Measurements from ENCODE around the gene KCNJ10. TPM values are rescaled to one million over a fixed set of nuclear protein-coding genes. Genes with fewer than 3 reads are reported as not detected.
A peak's percentile ranks its signal among the peaks of the same experiment; 100 is the strongest.

Gene KCNJ10
- polyA plus RNA-seq (2013, experiment 1 of 4): not detected
- polyA plus RNA-seq (2013, experiment 2 of 4): 0.09 TPM
- polyA plus RNA-seq (2013, experiment 3 of 4): 0.16 TPM
- polyA plus RNA-seq (2013, experiment 4 of 4): 0.08 TPM

- Histone ChIP-seq H3K27me3 (ENCODE audit: control insufficient read depth, insufficient read depth, low read length, poor library complexity, severe bottlenecking) (peaks cover 53% of the 10 kb centered on the region), H3K36me3 (ENCODE audit: control insufficient read depth, insufficient read depth, low read length) (no peaks in the 10 kb centered on the region)
- 15 to 16% methylated on average over 32 of the region's 32 CpGs for WGBS, 2 experiments
Measured at GRCh38 chr1:160069460-160070231, at the start of gene KCNJ10. Gene KCNJ10, minus strand, starts transcription at chr1:160070160. Its CDS starts 27,628 bp downstream, at chr1:160042532.

GRCh38 chr1:160118928-160119327 is 49.0 kb upstream of the KCNJ10 start:
- Histone ChIP-seq H3K27me3 (ENCODE audit: control insufficient read depth, insufficient read depth, low read length, poor library complexity, severe bottlenecking) (no peaks in the 10 kb centered on the region), H3K4me3 (ENCODE audit: insufficient read depth, low read depth, low read length) (no peak overlapping the region), H3K27ac (ENCODE audit: insufficient read depth, low read depth, low read length, poor library complexity, severe bottlenecking) (no peak overlapping the region), H3K4me1 (ENCODE audit: control insufficient read depth, insufficient read depth, low read length) (peaks cover 38% of the 10 kb centered on the region), H3K36me3 (ENCODE audit: control insufficient read depth, insufficient read depth, low read length) (peaks cover 21% of the 10 kb centered on the region), H3K9me3 (ENCODE audit: control insufficient read depth, low read length) (no peaks in the 10 kb centered on the region)
- WGBS, 2 experiments: 89 to 96% methylated on average over 3 of the region's 3 CpGs

More at GRCh38 chr1:160069460-160070231, at the start of gene KCNJ10:
- Histone ChIP-seq H3K4me1 (ENCODE audit: control insufficient read depth, insufficient read depth, low read length) (peaks cover 14% of the 10 kb centered on the region), H3K9me3 (ENCODE audit: control insufficient read depth, low read length) (no peaks in the 10 kb centered on the region), H3K4me3 (ENCODE audit: insufficient read depth, low read depth, low read length) (peak within 1 kb of the TSS; percentile 32), H3K27ac (ENCODE audit: insufficient read depth, low read depth, low read length, poor library complexity, severe bottlenecking) (no peak within 1 kb of the TSS)

- H3K27ac ChIP-seq (ENCODE audit: insufficient read depth, low read depth, low read length, poor library complexity, severe bottlenecking): peak overlapping the region; percentile 36
- H3K9me3 ChIP-seq (ENCODE audit: control insufficient read depth, low read length): no peaks in the 10 kb centered on the region
- no peaks in the 10 kb centered on the region for H3K27me3 ChIP-seq (ENCODE audit: control insufficient read depth, insufficient read depth, low read length, poor library complexity, severe bottlenecking)
- 16 to 22% methylated on average over 7 to 8 of the region's 8 CpGs for WGBS, 2 experiments
- H3K4me3 ChIP-seq (ENCODE audit: insufficient read depth, low read depth, low read length): peak overlapping the region; percentile 57
- H3K4me1 ChIP-seq (ENCODE audit: control insufficient read depth, insufficient read depth, low read length): peaks cover 49% of the 10 kb centered on the region
- H3K36me3 ChIP-seq (ENCODE audit: control insufficient read depth, insufficient read depth, low read length): peaks cover 19% of the 10 kb centered on the region
Measured at GRCh38 chr1:160117709-160118183, 47.8 kb upstream of the KCNJ10 start.

GRCh38 chr1:160117300-160117699 is 47.3 kb upstream of the KCNJ10 start:
- 19 to 20% methylated on average over 1 of the region's 1 CpG for WGBS, 2 experiments

GRCh38 chr1:160116283-160117147 is 46.6 kb upstream of the KCNJ10 start:
- Histone ChIP-seq H3K9me3 (ENCODE audit: control insufficient read depth, low read length) (no peaks in the 10 kb centered on the region), H3K27ac (ENCODE audit: insufficient read depth, low read depth, low read length, poor library complexity, severe bottlenecking) (no peak overlapping the region), H3K4me1 (ENCODE audit: control insufficient read depth, insufficient read depth, low read length) (peaks cover 58% of the 10 kb centered on the region), H3K4me3 (ENCODE audit: insufficient read depth, low read depth, low read length) (peak overlapping the region; percentile 57), H3K36me3 (ENCODE audit: control insufficient read depth, insufficient read depth, low read length) (peaks cover 10% of the 10 kb centered on the region), H3K27me3 (ENCODE audit: control insufficient read depth, insufficient read depth, low read length, poor library complexity, severe bottlenecking) (no peaks in the 10 kb centered on the region)
- 39 to 43% methylated on average over 12 of the region's 12 CpGs for WGBS, 2 experiments

More at GRCh38 chr1:160117300-160117699, 47.3 kb upstream of the KCNJ10 start:
- peaks cover 54% of the 10 kb centered on the region for H3K4me1 ChIP-seq (ENCODE audit: control insufficient read depth, insufficient read depth, low read length)
- peak overlapping the region; percentile 36 for H3K27ac ChIP-seq (ENCODE audit: insufficient read depth, low read depth, low read length, poor library complexity, severe bottlenecking)
- peaks cover 16% of the 10 kb centered on the region for H3K36me3 ChIP-seq (ENCODE audit: control insufficient read depth, insufficient read depth, low read length)
- no peaks in the 10 kb centered on the region for H3K27me3 ChIP-seq (ENCODE audit: control insufficient read depth, insufficient read depth, low read length, poor library complexity, severe bottlenecking)
- no peaks in the 10 kb centered on the region for H3K9me3 ChIP-seq (ENCODE audit: control insufficient read depth, low read length)
- peak overlapping the region; percentile 57 for H3K4me3 ChIP-seq (ENCODE audit: insufficient read depth, low read depth, low read length)

GRCh38 chr1:160115545-160116282 is 45.8 kb upstream of the KCNJ10 start, which contains the start of gene ATP1A2:
Gene ATP1A2, plus strand, starts transcription at chr1:160115759. Its CDS starts 103 bp downstream, at chr1:160115862.
- Histone ChIP-seq H3K27me3 (ENCODE audit: control insufficient read depth, insufficient read depth, low read length, poor library complexity, severe bottlenecking) (no peaks in the 10 kb centered on the region), H3K9me3 (ENCODE audit: control insufficient read depth, low read length) (no peaks in the 10 kb centered on the region), H3K27ac (ENCODE audit: insufficient read depth, low read depth, low read length, poor library complexity, severe bottlenecking) (no peak within 1 kb of the TSS), H3K36me3 (ENCODE audit: control insufficient read depth, insufficient read depth, low read length) (peaks cover 3% of the 10 kb centered on the region), H3K4me3 (ENCODE audit: insufficient read depth, low read depth, low read length) (peak within 1 kb of the TSS; percentile 57), H3K4me1 (ENCODE audit: control insufficient read depth, insufficient read depth, low read length) (peaks cover 62% of the 10 kb centered on the region)
- WGBS, 2 experiments: 9 to 12% methylated on average over 16 of the region's 16 CpGs

GRCh38 chr1:160114085-160114484 is 44.1 kb upstream of the KCNJ10 start:
- H3K27ac ChIP-seq (ENCODE audit: insufficient read depth, low read depth, low read length, poor library complexity, severe bottlenecking): peak overlapping the region; percentile 67

GRCh38 chr1:160113407-160113806 is 43.4 kb upstream of the KCNJ10 start:
- peaks cover 71% of the 10 kb centered on the region for H3K4me1 ChIP-seq (ENCODE audit: control insufficient read depth, insufficient read depth, low read length)
- no peak overlapping the region for H3K4me3 ChIP-seq (ENCODE audit: insufficient read depth, low read depth, low read length)
- H3K36me3 ChIP-seq (ENCODE audit: control insufficient read depth, insufficient read depth, low read length): no peaks in the 10 kb centered on the region
- no peaks in the 10 kb centered on the region for H3K9me3 ChIP-seq (ENCODE audit: control insufficient read depth, low read length)
- WGBS, 2 experiments: 74 to 80% methylated on average over 8 of the region's 8 CpGs
- H3K27me3 ChIP-seq (ENCODE audit: control insufficient read depth, insufficient read depth, low read length, poor library complexity, severe bottlenecking): no peaks in the 10 kb centered on the region
- H3K27ac ChIP-seq (ENCODE audit: insufficient read depth, low read depth, low read length, poor library complexity, severe bottlenecking): peak overlapping the region; percentile 67

More at GRCh38 chr1:160114085-160114484, 44.1 kb upstream of the KCNJ10 start:
- 38 to 46% methylated on average over 4 of the region's 4 CpGs for WGBS, 2 experiments
- H3K4me1 ChIP-seq (ENCODE audit: control insufficient read depth, insufficient read depth, low read length): peaks cover 73% of the 10 kb centered on the region
- no peak overlapping the region for H3K4me3 ChIP-seq (ENCODE audit: insufficient read depth, low read depth, low read length)
- no peaks in the 10 kb centered on the region for H3K36me3 ChIP-seq (ENCODE audit: control insufficient read depth, insufficient read depth, low read length)
- H3K27me3 ChIP-seq (ENCODE audit: control insufficient read depth, insufficient read depth, low read length, poor library complexity, severe bottlenecking): no peaks in the 10 kb centered on the region
- no peaks in the 10 kb centered on the region for H3K9me3 ChIP-seq (ENCODE audit: control insufficient read depth, low read length)

GRCh38 chr1:160112357-160112756 is 42.4 kb upstream of the KCNJ10 start:
- Histone ChIP-seq H3K27ac (ENCODE audit: insufficient read depth, low read depth, low read length, poor library complexity, severe bottlenecking) (no peak overlapping the region), H3K27me3 (ENCODE audit: control insufficient read depth, insufficient read depth, low read length, poor library complexity, severe bottlenecking) (no peaks in the 10 kb centered on the region), H3K9me3 (ENCODE audit: control insufficient read depth, low read length) (no peaks in the 10 kb centered on the region), H3K4me3 (ENCODE audit: insufficient read depth, low read depth, low read length) (no peak overlapping the region), H3K4me1 (ENCODE audit: control insufficient read depth, insufficient read depth, low read length) (peaks cover 63% of the 10 kb centered on the region), H3K36me3 (ENCODE audit: control insufficient read depth, insufficient read depth, low read length) (no peaks in the 10 kb centered on the region)
- WGBS, 2 experiments: 90% methylated on average over 12 of the region's 12 CpGs

Data from ectodermal cell (in vitro differentiated cells).